Ascending aorta (tissue), 2 donors: ENCODE measurements around the gene HIP1. TPM values are rescaled to one million over a fixed set of nuclear protein-coding genes. Genes with fewer than 3 reads are reported as not detected.
"Not testable (repeated sequence)": the region's sequence is repeated elsewhere in the genome, so short reads cannot be mapped to it uniquely, and the experiment has no call there.

Source experiments
- DNase-seq, 2 donors: peaks; one replicate each; pipeline ENCODE4 v3.0.0-alpha.2; 2019; ENCODE audit warnings: low spot score in 2 of 2
- H3K27ac ChIP-seq, 2 donors: fragments of 200-600 bp; sonication (generic); one replicate each; pipeline ENCODE4 v1.5.1; 2016 to 2017; ENCODE audit warnings: mild to moderate bottlenecking in 1 of 2
- H3K27me3 ChIP-seq: fragments of 200-600 bp; sonication (generic); one replicate; pipeline ENCODE4 v1.5.1; 2017
- H3K36me3 ChIP-seq, 2 donors: fragments of 200-600 bp; sonication (generic); one replicate each; pipeline ENCODE4 v1.5.1; 2016
- H3K4me1 ChIP-seq, 2 donors: fragments of 200-600 bp; sonication (generic); one replicate each; pipeline ENCODE4 v1.5.1; 2016 to 2017; ENCODE audit warnings: mild to moderate bottlenecking in 1 of 2
- H3K4me3 ChIP-seq, 2 donors: fragments of 200-600 bp; sonication (generic); one replicate each; pipeline ENCODE4 v1.5.1; 2016 to 2017; ENCODE audit warnings: mild to moderate bottlenecking in 1 of 2
- H3K9me3 ChIP-seq, 2 donors: fragments of 200-600 bp; sonication (generic); one replicate each; pipeline ENCODE4 v1.5.1; 2016
- CTCF ChIP-seq, 3 experiments: fragments of 200-600 bp in 2 of 3; fragments of 450-650 bp in 1 of 3; sonication (generic) in 2 of 3; IDR thresholded peaks; one replicate each; pipeline ENCODE4 v1.5.1; 2016 to 2019; ENCODE audit warnings: antibody characterized with exemption in 3 of 3, mild to moderate bottlenecking in 1 of 3, moderate library complexity in 1 of 3
- intact Hi-C: fragments of 100-400 bp; cut with DNase I; formaldehyde crosslinking; loops from one replicate; pipeline ENCODE4 v1.15.1; 2023
- total RNA-seq: library from RNA; depleted of rRNA; stranded (reverse); fragments of >200 nt; gene quantifications from one replicate; pipeline ENCODE4 v1.1.0, GENCODE V29; 2016

Gene HIP1
- total RNA-seq, 1 donor from 2014 or later = 47.5 TPM

GRCh38 chr7:75772081-75773077 lies 33.6 kb upstream of the HIP1 start, which contains the start of gene CCL26:
Gene CCL26, minus strand, starts transcription at chr7:75772211. Its CDS starts 35 bp downstream, at chr7:75772176.
- no peak within 1 kb of the TSS for H3K27ac ChIP-seq

GRCh38 chr7:75771224-75771623 lies 32.5 kb upstream of the HIP1 start:
- Histone ChIP-seq H3K4me3 (no peak overlapping the region), H3K27me3 (no peaks in the 10 kb centered on the region), H3K27ac (no peak overlapping the region), H3K36me3 (no peaks in the 10 kb centered on the region), H3K9me3 (no peaks in the 10 kb centered on the region), H3K4me1 (no peaks in the 10 kb centered on the region)
- TF ChIP-seq CTCF (IDR thresholded peaks at IDR 0.05) = no peak
- DNase-seq = no peak
- intact Hi-C loops = no loop called here

More at GRCh38 chr7:75772081-75773077, 33.6 kb upstream of the HIP1 start, which contains the start of gene CCL26:
- Histone ChIP-seq H3K36me3 (no peaks in the 10 kb centered on the region), H3K27me3 (no peaks in the 10 kb centered on the region), H3K4me1 (no peaks in the 10 kb centered on the region), H3K9me3 (no peaks in the 10 kb centered on the region), H3K4me3 (no peak within 1 kb of the TSS)
- DNase-seq = peak in 1 of 2 donors; percentile 75
- intact Hi-C loops = no loop called here
- no peak for TF ChIP-seq CTCF (IDR thresholded peaks at IDR 0.05)

GRCh38 chr7:75762350-75762917 lies 23.7 kb upstream of the HIP1 start:
- H3K4me1 ChIP-seq = peaks cover 0 to 2% of the 10 kb centered on the region in 2 donors
- no peak overlapping the region for H3K27ac ChIP-seq
- H3K27me3 ChIP-seq = no peaks in the 10 kb centered on the region
- DNase-seq = no peak
- intact Hi-C loops = loop anchor here (1.0 to 10.0 kb wide), 3 partner anchors 151 to 238 kb away; no protein-coding TSS in a partner anchor
- no peaks in the 10 kb centered on the region for H3K9me3 ChIP-seq
- H3K4me3 ChIP-seq = no peak overlapping the region
- TF ChIP-seq CTCF (IDR thresholded peaks at IDR 0.05) = peak; percentile 72 to 79 (median 76)
- no peaks in the 10 kb centered on the region for H3K36me3 ChIP-seq

- intact Hi-C loops = loop anchor here (1.0 to 10.0 kb wide), 3 partner anchors 150 to 237 kb away; no protein-coding TSS in a partner anchor
- not testable (repeated sequence) for H3K36me3 ChIP-seq, H3K27ac ChIP-seq, H3K27me3 ChIP-seq, H3K9me3 ChIP-seq, H3K4me3 ChIP-seq, DNase-seq, H3K4me1 ChIP-seq
Observed at GRCh38 chr7:75761801-75762200, 23.1 kb upstream of the HIP1 start.

GRCh38 chr7:75758491-75758890 lies 19.8 kb upstream of the HIP1 start:
- no peak for TF ChIP-seq CTCF (IDR thresholded peaks at IDR 0.05)
- Histone ChIP-seq H3K4me1 (peaks cover 0 to 2% of the 10 kb centered on the region in 2 donors), H3K9me3 (no peaks in the 10 kb centered on the region)

More at GRCh38 chr7:75758491-75758890, 19.8 kb upstream of the HIP1 start:
- H3K36me3 ChIP-seq = no peaks in the 10 kb centered on the region
- H3K27ac ChIP-seq = no peak overlapping the region
- no peak for DNase-seq
- H3K4me3 ChIP-seq = no peak overlapping the region
- H3K27me3 ChIP-seq = no peaks in the 10 kb centered on the region
- intact Hi-C loops = loop anchor here (10.0 kb wide), 1 partner anchor 64 kb away; no protein-coding TSS in a partner anchor
